Prostate gland (tissue), 2 donors: ENCODE data around the gene GSG1L.

Source experiments
- CTCF ChIP-seq, 4 experiments: fragments of 200-600 bp in 2 of 4; fragments of 450-650 bp in 2 of 4; sonication (generic) in 2 of 4; IDR thresholded peaks; 1 replicate in 3 of 4; 2 replicates in 1 of 4; pipeline ENCODE4 v1.5.1; 2016 to 2019; ENCODE audit warnings: antibody characterized with exemption in 4 of 4, mild to moderate bottlenecking in 2 of 4, moderate library complexity in 2 of 4
- POLR2A ChIP-seq: fragments of 450-650 bp; IDR thresholded peaks from one replicate; pipeline ENCODE4 v1.6.1; 2016; ENCODE audit warnings: antibody characterized with exemption, mild to moderate bottlenecking
- POLR2AphosphoS5 ChIP-seq: sonication (generic); formaldehyde crosslinking; IDR thresholded peaks from one replicate; pipeline ENCODE4 v1.6.1; 2017; ENCODE audit warnings: antibody characterized with exemption

- no peak for TF ChIP-seq CTCF (IDR thresholded peaks at IDR 0.05)
- no peak for TF ChIP-seq POLR2AphosphoS5
- TF ChIP-seq POLR2A, result no peak
These were observed 265.3 kb downstream of the GSG1L start for GRCh38 chr16:27798241-27798640.
